Stimulated activated CD8-positive, alpha-beta memory T cell treated with anti-CD3 and anti-CD28 coated beads, Interleukin-15, amount 100 ng/mL, for 24 hours (primary cell): ENCODE data around the gene WRAP73.
"Not testable (repeated sequence)": the region's sequence is repeated elsewhere in the genome, so short reads cannot be mapped to it uniquely, and the experiment has no call there.

Experiments used
- DNase-seq: peaks from one replicate; pipeline ENCODE4 v3.0.0-alpha.2; 2020; ENCODE audit warnings: low read depth

Gene WRAP73

DNA sequence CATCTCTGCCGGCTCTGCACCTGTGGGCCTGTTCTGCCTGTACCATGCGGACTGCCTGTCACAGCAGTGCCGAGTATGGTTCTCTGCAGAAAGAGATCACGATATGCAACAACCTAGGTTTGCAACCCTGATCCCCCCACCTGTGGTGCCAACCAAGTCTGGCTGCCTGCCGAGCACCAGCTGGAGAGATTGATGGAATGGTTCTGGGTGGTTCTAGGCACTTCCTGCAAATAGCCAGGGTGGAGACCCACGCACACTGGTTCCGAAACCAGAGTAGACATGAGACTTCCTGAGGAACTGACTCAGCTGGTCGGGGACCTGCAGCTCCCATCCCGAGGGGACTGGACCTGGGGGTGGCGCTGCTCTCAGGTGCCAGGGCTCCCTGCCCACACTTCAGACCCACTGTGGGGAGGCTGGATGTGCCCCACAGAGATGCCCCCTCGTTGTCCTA lies 19.7 kb downstream of the WRAP73 start:
- no peak for DNase-seq

DNA sequence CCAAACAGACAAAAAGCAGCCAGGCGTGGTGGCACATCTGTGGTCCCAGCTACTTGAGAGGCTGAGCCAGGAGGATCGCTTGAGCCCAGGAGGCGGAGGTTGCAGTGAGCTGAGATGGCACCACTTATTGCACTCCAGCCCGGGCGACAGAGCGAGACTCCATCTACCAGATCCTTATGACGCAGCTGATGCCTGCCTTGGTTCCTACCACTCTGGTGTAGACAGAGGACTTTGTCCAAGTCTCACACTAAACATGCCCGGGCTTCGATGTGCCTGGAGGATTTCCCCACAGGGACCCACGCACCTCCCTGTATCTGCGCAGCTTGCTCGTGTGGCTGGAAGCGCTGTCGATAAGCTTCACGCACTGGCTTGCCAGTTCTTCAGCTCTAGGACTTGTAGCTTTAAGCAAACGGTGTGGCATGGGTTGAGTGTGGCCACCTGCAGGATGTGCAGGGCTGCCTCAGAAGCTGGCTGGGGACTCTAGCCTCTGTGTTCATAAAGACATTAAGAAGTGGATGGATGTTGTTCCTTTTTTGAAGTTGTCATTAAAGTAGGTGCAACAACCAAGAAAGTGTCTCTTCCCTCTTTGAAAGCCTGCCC lies 20.2 kb downstream of the WRAP73 start:
- no peak for DNase-seq

DNA sequence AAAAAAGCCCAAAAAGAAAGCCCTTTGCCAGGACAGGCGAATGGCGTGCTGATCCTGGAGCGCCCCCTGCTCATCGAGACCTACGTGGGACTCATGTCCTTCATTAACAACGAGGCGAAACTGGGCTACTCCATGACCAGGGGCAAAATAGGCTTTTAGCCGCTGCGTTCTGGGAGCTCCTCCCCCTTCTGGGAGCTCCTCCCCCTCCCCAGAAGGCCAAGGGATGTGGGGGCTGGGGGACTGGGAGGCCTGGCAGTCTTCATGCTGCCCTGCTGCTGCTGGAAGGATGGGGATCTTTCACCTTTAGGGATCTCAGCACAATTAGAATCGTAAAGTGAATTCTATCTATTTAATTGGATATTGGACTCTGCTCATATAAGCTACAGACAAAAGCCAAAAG lies 21.5 kb downstream of the WRAP73 start:
- no peak for DNase-seq

DNA sequence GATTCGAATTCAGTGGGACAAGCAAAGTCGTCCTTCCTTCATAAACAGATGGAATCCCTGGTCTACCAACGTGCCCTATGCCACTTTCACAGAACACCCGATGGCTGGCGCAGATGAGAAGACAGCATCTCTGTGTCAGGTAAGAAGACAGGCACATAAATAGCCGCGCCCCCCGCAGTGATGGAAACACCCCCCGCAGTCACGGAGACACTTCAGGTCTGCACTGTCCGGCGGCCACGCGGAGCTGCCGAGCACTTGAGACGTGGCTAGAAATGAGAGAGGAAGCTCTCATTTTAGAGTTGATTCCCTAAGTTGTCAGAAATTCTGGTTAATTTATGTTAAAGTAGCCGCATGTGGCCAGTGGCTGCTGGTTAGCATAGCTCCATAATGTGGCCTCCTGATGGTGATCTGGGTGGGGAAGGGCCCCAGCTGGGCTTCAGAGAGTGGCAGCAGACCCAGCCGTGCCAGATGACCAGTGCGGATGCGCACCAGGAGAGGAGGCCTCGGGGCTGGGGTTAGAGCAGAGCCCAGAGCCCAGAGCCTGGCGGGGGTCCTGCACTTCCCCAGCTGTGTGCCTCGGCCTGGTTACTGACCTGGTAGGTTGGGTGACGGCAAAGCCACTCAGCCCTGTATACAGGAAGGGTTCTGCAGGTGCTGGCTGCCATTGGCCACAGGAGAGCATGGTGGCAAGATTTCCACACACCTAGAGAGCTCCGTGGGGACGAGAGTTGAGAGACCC lies 22.2 kb downstream of the WRAP73 start:
- DNase-seq = no peak

DNA sequence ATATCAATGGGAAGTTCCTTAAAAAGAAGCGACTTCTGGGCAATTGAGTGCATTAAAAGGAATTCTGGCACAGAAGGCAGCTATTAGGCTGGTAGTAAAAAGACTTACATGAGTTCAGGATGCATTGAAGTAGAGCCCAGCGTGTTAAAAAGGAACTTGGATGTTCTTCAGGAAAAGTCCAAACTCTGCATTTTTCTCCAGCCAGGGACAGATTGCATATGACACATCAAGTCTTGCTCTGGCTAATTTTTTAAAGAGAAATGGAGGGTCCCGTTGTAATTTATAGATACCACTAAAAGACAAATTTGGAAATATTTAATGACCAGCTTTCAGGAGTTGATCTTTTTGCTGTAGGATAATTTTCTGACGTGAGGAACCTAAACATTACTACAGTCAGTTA lies 23.9 kb downstream of the WRAP73 start:
- DNase-seq = no peak

DNA sequence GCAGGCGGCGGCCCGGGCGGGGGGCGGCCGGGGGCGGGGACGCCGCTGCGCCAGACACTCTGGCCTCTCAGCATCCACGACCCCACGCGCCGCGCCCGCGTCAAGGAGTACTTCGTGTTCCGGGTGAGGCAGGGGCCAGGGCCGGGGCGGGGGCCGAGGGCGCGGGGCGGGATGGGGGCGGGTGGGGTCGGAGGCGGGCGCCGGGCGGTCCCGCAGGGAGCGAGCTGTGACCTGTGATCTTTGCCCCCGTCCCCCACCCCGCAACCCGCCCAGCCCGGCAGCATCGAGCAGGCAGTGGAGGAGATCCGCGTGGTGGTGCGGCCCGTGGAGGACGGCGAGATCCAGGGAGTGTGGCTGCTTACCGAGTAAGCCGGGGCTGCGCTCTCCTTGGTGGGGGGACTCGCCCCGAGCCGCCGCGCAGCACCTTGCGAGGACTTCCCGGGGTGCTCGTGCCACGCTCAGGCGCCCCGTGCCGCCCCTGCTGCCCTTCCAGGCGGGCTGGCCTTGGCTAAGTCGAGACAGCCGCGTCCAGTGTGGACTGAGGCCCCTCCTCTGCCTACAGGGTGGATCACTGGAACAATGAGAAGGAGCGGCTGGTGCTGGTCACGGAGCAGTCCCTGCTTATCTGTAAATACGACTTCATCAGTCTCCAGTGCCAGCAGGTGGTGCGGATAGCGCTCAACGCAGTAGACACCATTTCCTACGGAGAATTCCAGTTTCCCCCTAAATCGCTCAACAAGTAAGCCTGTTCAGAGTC lies 24.6 kb downstream of the WRAP73 start:
- DNase-seq = no peak

DNA sequence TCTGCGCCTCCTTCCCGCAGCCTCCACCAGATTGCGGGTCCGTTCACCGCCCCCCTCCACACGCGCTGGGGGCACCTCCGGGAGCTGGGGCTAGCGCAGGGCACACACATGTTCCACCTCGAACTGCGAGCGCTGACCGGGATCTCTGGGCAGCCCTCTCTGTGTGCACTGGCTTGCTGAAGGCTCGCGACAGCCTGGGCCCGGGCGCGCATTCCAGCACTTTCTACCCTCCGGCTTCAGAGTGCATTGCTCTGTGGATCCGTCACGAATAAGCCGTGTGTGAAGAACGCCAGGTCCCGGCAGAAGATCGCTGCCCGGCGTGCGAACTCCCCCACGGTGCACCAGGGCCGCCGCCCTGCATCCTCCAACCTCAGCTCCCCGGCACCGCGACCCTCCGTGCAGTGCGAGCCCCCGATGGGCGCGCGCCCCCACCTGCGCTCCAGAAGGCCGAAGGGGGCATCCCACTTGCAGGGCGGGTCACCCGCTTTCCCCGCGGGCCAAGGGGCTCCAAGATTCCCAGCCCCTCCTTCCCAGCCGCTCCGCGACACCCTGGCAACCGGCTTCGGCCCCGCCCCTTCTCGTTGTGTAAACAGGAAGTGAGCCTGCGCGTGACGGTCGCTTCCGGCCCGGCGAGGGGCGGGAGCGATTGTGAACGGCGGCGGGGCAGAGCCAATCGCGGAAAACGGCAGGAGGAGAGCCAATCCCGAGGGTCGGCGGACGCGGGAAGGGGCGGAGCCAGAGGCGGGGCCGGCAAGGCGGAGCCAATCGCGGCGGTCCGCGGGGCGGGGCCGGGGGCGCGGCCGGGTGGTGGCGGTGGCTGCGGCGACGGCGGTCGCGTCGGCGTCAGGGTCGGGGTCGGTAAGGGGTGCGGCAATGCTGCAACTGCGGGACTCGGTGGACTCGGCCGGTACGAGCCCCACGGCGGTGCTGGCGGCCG lies 25.4 kb downstream of the WRAP73 start, which contains the start of gene TPRG1L:
Gene TPRG1L (plus strand): TSS at position 816 of the 937 bp plus-strand sequence. CDS start 58 bp downstream, at position 874.
- peak; percentile 98 for DNase-seq

DNA sequence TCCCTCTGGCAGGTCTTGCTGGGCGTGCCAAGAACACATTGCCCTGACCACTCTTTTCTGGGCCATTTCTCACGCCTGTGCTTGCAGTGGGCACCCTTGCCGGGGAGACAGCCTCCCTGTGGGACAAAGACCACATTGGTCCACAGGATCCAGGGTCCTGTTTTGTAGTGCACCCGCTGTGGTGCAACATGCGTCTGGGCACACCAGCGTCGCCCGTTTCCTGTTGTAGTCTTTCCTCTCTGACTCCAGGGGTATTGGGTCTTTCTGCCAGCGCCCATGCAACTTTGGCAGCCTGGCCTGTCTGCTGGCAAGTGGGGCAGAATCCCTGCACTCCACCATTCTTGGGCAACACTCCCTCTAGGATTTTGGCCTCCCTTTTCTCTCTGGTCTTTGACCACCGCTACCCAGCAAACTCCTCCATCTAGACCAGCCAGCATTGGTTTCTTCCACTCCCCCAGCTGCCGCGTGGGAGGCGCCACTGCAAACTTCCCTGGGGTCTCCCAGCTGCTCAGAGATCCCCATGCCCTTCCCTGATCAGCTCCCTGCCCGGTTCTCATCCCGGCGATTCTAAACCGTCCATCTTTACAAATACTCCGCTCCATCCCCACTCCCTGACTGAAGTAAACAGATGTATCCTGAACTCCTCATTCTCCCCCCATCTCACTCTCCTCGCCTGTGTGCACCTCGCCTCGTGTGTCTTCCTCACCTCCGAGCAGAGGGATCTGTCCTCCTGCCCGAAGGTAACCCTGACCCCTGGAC lies 26.3 kb downstream of the WRAP73 start:
- no peak for DNase-seq

DNA sequence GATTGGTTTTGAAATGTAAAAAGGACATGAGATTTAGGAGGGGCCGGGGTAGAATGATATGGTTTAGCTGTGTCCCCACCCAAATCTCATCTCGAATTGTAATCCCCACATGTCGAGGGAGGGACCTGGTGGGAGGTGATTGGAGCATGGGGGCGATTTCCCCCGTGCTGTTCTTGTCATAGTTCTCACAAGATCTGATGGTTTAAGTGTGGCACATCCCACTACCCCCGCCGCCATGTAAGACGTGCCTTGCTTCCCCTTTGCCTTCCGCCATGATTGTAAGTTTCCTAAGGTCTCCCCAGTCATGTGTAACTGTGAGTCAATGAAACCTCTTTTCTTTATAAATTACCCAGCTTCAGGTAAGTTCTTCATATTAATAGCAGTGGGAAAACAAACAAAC lies 27.8 kb downstream of the WRAP73 start:
- not testable (repeated sequence) for DNase-seq

DNA sequence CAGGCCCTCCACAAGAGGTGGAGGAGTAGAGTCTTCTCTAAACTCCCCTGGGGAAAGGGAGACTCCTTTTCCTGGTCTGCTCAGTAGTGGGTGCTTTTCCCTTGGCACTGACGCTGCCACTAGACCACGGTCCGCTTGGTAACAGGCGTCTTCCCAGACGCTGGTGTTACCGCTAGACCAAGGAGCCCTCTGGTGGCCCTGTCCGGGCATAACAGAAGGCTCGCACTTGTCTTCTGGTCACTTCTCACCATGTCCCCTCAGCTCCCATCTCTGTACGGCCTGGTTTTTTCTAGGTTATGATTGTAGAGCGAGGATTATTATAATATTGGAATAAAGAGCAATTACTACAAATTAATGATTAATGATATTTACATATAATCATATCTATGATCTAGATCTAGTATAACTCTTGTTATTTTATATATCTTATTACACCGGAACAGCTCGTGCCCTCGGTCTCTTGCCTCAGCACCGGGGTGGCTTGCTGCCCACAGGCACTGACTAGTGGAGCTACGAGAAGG lies 28.7 kb downstream of the WRAP73 start:
- not testable (repeated sequence) for DNase-seq

DNA sequence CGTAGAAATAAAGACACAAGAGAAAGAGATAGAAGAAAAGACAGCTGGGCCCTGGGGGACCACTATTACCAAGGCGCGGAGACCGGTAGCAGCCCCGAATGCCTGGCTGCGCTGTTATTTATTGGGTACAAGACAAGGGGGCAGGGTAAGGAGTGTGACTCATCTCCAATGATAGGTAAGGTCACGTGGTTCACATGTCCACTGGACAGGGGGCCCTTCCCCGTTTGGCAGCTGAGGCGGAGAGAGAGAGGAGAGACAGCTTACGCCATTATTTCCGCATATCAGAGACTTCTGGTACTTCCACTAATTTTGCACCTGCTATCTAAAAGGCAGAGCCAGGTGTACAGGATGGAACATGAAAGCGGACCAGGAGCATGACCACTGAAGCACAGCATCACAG lies 29.2 kb downstream of the WRAP73 start:
- DNase-seq = no peak

DNA sequence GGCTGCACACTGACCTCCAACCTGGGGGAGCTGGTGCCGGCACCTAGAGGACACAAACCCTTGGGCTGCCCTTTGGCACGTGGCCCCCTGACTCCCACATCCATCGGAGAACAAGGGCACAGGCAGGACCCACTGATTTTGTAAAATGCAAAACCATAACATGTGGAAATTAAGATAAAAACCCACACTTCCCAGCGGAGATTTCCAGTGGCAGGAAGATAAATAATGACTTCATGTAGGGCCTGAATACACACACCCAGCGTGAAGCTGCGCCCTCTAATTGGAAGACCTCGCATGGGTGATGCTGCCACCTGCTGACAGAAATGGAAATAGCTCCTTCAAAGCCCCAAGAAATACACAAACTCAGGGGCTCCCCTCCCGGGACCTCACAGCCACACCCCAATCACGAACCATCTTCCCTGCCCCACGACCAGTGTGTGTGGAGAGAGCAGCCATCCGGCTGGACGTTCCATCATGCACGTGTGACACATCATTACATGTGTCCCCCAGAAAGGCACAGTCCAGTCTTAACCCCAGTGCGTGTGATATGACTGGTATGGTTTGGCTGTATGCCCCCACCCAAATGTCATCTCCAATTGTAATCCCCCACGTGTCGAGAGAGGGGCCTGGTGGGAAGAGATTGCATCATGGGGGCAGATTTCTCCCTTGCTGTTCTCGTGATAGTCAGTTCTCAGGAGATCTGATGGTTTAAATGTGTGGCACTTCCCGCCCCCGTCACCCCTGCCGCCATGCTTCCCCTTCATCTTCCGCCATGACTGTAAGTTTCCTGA lies 30.8 kb downstream of the WRAP73 start:
- peak; percentile 31 for DNase-seq

DNA sequence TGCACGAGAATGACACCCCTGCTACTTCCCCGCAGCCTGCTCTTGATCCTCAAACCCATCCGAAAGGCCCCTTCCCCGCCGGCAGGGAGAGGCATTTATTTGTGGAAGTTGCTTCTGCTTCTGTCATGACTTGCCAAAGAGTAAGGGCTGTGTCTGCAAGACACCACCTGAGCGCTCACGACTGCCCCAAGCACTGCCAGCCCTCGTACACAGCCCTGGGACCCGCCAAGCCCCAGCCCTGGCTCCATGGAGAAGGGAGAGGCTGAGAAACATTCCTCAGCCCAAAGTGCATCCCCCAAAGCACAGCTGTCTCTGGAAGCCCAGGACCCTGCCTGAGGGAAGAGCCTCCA lies 31.4 kb downstream of the WRAP73 start:
- no peak for DNase-seq

DNA sequence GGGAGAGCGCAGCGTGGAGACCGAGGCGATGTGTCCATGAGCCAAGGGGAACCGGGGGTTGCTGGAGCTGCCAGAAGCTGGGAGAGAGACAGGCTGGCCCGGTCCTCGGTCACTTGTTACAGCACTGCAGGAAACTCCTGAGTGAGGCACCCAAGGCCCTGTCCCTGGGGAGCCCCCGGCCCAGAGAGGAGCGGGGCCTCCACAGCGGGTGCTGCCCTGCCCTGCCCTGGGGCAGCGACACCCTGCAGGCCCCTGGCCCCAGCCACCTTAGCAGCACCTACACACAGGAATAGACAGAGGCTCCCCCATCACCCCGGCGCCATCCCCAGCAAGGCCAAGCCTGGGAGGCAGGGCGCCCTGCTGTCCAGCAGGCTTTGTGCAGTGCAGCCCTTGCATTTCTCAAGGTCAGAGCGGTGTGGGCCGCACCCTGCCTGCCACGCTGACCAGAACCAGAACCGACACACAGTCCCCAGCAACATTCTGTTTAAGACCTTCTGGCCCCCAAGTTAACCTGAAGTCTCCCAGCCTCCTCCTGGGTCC lies 32.0 kb downstream of the WRAP73 start:
- DNase-seq = no peak

DNA sequence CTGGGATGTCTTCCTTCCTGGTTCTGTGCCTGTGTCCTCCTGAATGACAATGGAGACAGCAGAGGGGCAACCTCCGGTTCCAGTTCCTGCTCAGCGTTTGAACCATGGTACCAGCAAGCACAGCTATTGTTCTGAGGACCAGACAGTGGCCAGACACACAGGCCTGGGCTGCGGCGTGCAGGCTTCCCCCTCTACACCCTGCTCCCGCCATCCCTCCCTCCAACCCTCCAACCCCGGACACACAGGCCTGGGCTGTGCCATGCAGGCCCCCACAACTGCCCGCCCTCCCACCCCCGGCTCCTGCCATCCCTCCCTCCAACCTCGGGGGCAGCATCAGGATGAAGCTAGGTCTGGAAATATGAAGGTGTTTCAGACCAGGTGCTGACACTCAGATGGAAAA lies 33.0 kb downstream of the WRAP73 start:
- DNase-seq = no peak

DNA sequence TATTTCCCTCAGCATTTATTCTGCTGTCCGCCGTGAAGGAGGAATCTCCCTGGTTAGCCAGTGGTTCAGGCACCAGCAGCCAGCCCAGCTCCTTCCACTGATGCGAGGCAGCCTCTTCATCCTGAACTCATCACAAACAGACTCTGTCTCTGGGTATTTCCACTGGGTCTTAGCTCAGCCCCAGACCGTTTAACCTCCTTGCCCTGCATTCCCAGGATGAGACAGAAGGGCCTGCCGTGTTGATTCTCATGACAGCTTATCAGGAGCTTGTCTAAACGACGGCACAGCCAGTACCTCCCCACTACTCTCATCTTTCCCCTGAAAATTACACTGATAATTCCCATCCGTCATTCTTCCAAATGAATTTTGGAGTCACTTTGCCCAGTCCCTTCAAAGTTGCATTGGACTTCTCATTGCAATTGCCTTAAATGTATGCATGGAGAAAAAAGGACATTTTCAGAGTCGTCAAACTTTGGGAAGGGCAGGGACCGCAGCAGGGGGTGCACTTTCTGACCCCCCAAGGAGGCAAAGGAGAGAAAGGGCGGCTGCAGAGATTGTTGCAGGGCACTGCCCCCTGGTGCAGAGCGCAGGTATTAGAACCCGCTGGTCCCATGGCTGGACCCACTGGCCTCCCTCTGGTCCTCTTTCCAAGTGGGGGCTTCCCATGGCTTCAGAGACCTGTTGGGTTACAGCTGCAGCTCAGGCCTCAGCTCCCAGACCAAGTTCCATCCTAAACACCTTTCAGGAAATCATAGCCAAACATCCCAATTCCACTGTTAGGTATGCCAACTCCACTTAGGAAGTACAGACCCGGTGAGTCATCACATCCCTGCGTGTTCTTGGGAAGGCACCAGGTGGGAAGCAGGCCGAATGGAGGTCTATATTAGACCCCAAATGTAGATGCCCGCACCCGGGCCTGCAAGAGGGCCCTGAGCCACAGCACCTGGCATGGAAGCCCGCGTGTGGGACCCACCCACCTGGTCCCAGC lies 34.9 kb downstream of the WRAP73 start:
- no peak for DNase-seq

DNA sequence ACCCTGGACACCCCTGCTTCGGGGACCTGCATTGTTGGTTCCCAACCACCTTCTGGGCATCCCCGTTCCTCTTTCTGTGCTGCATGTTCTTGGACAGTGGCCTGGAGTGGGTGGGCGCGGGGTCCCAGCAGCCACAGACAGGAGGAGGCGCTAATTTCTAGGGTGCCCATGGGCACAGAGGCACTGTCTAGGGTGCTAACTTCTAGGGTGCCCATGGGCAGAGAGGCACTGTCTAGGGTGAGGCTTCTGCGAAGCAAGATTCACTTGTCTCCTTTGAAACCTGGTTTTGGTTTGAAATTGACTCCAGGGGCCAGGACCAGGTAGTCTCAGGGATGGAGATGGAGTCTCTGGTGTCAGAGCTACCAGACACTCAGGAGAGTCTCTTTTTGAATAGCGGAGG lies 37.8 kb downstream of the WRAP73 start:
- no peak for DNase-seq

DNA sequence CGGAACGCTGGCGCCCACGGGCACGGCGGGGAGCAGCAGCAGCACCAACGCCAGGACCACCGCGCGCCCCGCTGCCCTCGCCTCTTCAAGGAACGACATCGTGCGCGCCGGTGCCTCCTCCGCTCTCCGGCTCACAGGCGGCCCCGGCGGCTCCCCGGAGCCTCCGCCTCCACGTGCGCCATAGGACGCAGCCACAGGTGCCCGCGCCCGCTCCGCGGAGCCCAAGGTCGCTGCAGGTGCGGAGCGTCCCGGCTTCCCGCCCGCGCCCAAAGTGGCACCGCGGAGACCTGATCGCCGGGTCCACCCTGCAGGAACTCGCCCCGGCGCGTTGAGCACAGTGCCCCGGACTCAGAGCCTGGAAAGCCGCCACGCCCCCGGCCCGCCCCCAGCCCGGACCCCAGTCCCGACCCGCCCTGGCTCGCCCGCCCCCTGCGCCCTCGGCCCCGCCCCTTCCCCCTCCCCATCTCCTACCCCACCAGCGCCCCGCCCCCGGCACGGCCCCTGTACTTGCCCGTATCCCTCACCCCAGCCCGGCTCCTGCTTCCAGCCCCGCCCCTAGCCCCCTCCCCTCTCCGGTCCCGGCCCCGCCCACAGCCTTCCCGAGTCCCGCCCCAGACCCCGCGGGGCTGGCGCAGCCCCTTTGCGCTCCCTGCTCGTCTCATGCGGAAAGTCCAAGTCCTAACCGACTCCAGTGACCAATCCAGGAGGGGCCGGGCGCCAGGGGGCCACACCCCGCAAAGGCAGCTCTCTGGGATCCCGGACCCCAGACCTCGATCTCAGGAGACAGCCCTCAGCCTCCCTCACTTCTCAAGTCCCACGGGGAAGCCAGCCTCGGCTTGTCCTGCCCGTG lies 38.5 kb downstream of the WRAP73 start, which contains the start of gene MEGF6:
Gene MEGF6 (minus strand): TSS at position 339 of the 850 bp plus-strand sequence. CDS start 240 bp downstream, at position 99.
- DNase-seq = peak; percentile 41
